Thyroid gland (tissue), 4 donors: ENCODE data around the gene PPP2R2B. TPM values are rescaled to one million over a fixed set of nuclear protein-coding genes. Genes with fewer than 3 reads are reported as not detected.

ENCODE experiments used
- DNase-seq, 2 donors: peaks; one replicate each; pipeline ENCODE4 v3.0.0-alpha.2; 2019
- H3K27ac ChIP-seq, 3 donors: fragments of 200-600 bp; sonication (generic); 1 replicate in 2 of 3; 2 replicates in 1 of 3; pipeline ENCODE4 v1.5.1; 2016 to 2019; ENCODE audit warnings: mild to moderate bottlenecking in 1 of 3, moderate library complexity in 1 of 3
- H3K27me3 ChIP-seq: fragments of 200-600 bp; sonication (generic); one replicate; pipeline ENCODE4 v1.5.1; 2019
- H3K36me3 ChIP-seq, 2 donors: fragments of 200-600 bp; sonication (generic); one replicate each; pipeline ENCODE4 v1.5.1; 2016 to 2019
- H3K4me1 ChIP-seq, 2 donors: fragments of 200-600 bp; sonication (generic); one replicate each; pipeline ENCODE4 v1.5.1; 2017 to 2019
- H3K4me3 ChIP-seq, 3 donors: fragments of 200-600 bp; sonication (generic); replicated peaks in 1 of 3; 1 replicate in 2 of 3; 2 replicates in 1 of 3; pipeline ENCODE4 v1.5.1; 2016; ENCODE audit warnings: mild to moderate bottlenecking in 1 of 3
- H3K9me3 ChIP-seq: fragments of 200-600 bp; sonication (generic); one replicate; pipeline ENCODE4 v1.5.1; 2017
- CTCF ChIP-seq, 6 experiments: fragments of 200-600 bp in 3 of 6; fragments of 450-650 bp in 3 of 6; sonication (generic) in 3 of 6; IDR thresholded peaks; one replicate each; pipeline ENCODE4 v1.5.1; 2016 to 2019; ENCODE audit warnings: antibody characterized with exemption in 6 of 6, mild to moderate bottlenecking in 2 of 6, inconsistent platforms in 1 of 6, moderate library complexity in 1 of 6
- POLR2A ChIP-seq, 2 donors: fragments of 450-650 bp; IDR thresholded peaks; one replicate each; pipeline ENCODE4 v1.6.1; 2017; ENCODE audit warnings: antibody characterized with exemption in 2 of 2, mild to moderate bottlenecking in 2 of 2, moderate library complexity in 1 of 2
- WGBS, 2 donors: methylation state at CpG; one replicate each; pipeline ENCODE4 v1.1.5; 2017; 5-methylcytosine and 5-hydroxymethylcytosine counted together
- intact Hi-C: fragments of 100-400 bp; cut with DNase I; formaldehyde crosslinking; loops from one replicate; pipeline ENCODE4 v1.15.1; 2023
- total RNA-seq, 4 donors: library from RNA; depleted of rRNA; stranded (reverse); fragments of >200 nt; gene quantifications; one replicate each; pipeline ENCODE4 v1.2.3, GENCODE V29; 2016

PPP2R2B gene
- total RNA-seq, 4 donors from 2014 or later: 1.1 to 5.0 (median 2.9) TPM

DNA sequence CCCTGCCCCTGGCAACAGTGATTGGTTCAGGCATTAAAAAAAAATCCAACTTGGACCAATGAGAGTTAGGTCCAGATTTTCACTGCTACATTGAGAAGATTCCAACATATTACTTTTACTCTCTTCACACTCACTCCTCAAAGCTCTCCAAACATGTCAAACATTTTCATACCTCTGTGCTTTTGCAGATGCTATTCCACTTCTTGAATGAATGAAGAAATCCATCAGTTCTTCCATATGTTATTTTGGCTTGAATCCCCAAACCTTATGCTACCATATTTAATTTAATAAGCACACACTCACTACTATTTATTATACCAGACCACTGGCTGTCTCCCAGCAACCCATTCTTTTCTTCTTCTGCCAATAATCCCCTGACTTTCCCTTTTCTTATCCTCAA is 87.1 kb downstream of the PPP2R2B start:
- Histone ChIP-seq H3K4me3 (no peak overlapping the region), H3K27me3 (no peaks in the 10 kb centered on the region), H3K4me1 (no peaks in the 10 kb centered on the region), H3K9me3 (no peaks in the 10 kb centered on the region), H3K27ac (no peak overlapping the region), H3K36me3 (no peaks in the 10 kb centered on the region)
- intact Hi-C loops: no loop called here
- no peak for TF ChIP-seq POLR2A (IDR thresholded peaks at IDR 0.05)
- TF ChIP-seq CTCF (IDR thresholded peaks at IDR 0.05): no peak
- no peak for DNase-seq

DNA sequence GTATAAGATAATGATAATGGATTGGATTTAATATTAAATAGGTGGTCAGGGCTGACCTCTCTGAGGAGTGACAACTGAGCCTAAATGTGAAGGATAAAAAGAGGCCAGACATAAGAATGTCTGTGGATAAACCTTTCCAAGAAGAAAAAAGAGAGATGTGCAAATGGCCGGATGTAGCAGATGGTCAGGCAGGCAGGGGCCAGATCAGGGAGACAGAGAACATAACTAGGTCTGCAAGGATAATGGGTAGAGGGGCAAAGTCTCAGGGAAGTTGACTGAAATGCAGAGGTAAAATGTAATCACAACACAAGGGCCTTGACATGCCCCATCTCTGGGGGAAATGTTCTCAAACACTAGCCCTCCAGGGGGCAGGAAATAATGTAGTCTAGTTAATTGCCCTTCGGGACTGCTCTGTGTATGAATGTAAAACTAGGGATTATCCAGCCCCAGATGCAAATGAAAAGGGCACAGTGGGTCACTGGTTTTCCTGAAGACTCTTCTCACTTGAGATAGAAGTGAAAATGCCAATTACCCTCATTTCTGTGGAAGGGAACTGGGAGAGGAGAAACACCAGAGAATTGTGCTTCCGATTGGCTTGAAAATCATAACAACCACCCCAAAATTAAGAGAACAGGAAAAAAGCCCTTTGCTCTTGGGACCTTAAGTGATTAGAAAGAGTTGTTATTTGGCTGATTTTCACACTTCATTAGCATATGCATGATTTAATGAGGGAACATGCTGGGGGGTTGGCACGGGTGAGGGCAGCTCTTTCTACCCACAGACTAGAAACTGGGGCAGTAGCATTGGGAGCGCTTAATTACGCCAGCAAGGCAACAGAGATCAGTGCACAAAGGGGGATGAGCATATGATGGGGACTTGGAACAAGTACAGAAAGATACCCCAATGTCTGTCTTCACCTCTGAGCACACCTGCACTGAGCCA is 88.6 kb downstream of the PPP2R2B start:
- no peak overlapping the region for H3K4me3 ChIP-seq
- 76 to 79% methylated on average over 6 of the region's 6 CpGs for WGBS, 2 donors
- H3K36me3 ChIP-seq: no peaks in the 10 kb centered on the region
- no peaks in the 10 kb centered on the region for H3K4me1 ChIP-seq
- no peaks in the 10 kb centered on the region for H3K9me3 ChIP-seq
- no peak overlapping the region for H3K27ac ChIP-seq
- DNase-seq: no peak
- TF ChIP-seq POLR2A (IDR thresholded peaks at IDR 0.05): no peak
- TF ChIP-seq CTCF (IDR thresholded peaks at IDR 0.05): no peak
- intact Hi-C loops: no loop called here
- H3K27me3 ChIP-seq: no peaks in the 10 kb centered on the region

- no peaks in the 10 kb centered on the region for H3K4me1 ChIP-seq
- TF ChIP-seq POLR2A (IDR thresholded peaks at IDR 0.05): no peak
- WGBS, 2 donors: 46 to 54% methylated on average over 2 of the region's 2 CpGs
- H3K27ac ChIP-seq: no peak overlapping the region
- DNase-seq: no peak
- no peaks in the 10 kb centered on the region for H3K9me3 ChIP-seq
- intact Hi-C loops: no loop called here
- H3K4me3 ChIP-seq: no peak overlapping the region
- no peaks in the 10 kb centered on the region for H3K27me3 ChIP-seq
- H3K36me3 ChIP-seq: no peaks in the 10 kb centered on the region
Observed at GRCh38 chr5:146788898-146789297, 89.7 kb downstream of the PPP2R2B start.

DNA sequence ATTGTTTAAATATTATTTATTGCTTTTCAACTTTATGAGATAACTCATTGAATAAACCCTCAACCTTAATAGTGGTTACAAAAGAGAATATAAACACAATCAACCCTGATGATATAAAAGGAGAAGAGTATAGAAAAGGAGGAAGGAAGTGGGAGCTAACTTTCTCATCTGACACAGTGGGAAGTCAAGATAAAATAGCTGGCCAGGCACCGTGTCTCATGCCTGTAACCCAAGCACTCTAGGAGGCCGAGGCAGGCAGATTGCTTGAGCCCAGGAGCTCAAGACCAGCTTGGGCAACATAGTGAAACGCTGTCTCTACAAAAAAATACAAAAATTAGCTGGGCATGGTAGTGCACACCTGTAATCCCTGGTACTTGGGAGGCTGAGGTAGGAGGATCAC is 93.5 kb downstream of the PPP2R2B start:
- no peak overlapping the region for H3K27ac ChIP-seq
- no peaks in the 10 kb centered on the region for H3K27me3 ChIP-seq
- no peak for DNase-seq
- H3K9me3 ChIP-seq: no peaks in the 10 kb centered on the region
- 73 to 74% methylated on average over 3 of the region's 3 CpGs for WGBS, 2 donors
- intact Hi-C loops: no loop called here
- H3K4me1 ChIP-seq: no peaks in the 10 kb centered on the region
- no peak overlapping the region for H3K4me3 ChIP-seq
- TF ChIP-seq CTCF (IDR thresholded peaks at IDR 0.05) (no peak), POLR2A (IDR thresholded peaks at IDR 0.05) (no peak)
- H3K36me3 ChIP-seq: no peaks in the 10 kb centered on the region

DNA sequence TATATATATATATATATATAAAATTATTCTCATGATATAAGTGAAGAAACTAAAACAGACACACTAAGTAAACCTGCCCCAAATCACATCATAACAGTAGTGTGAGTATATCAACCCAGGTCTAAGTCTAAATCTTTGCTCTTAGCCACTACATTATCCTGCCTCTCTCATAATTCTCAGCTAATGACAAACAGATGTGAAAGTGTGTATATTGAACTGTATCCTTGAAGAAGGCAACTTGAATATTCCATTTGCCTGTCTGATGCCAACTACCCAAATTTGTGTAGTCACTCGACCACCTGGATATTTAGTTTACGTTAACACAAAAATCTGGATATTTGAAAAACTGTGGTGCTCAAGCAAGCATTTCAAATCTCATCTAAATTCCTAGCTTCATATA is 97.4 kb downstream of the PPP2R2B start:
- intact Hi-C loops: no loop called here
- no peak for DNase-seq
- no peak for TF ChIP-seq CTCF (IDR thresholded peaks at IDR 0.05)
- no peak for TF ChIP-seq POLR2A (IDR thresholded peaks at IDR 0.05)
- Histone ChIP-seq H3K4me3 (no peak overlapping the region), H3K27ac (no peak overlapping the region), H3K36me3 (no peaks in the 10 kb centered on the region), H3K4me1 (no peaks in the 10 kb centered on the region), H3K27me3 (no peaks in the 10 kb centered on the region), H3K9me3 (no peaks in the 10 kb centered on the region)
- 92 to 93% methylated on average over 2 of the region's 2 CpGs for WGBS, 2 donors
